GM23338 (cell line): ENCODE data around the gene SIGLEC8. TPM values are rescaled to one million over a fixed set of nuclear protein-coding genes. Genes with fewer than 3 reads are reported as not detected.

Source experiments
- ATAC-seq: fragments of 200-7000 bp; cut with Tn5 transposase; 3 replicates; pipeline ENCODE4 v1.9.1; 2020
- DNase-seq: peaks from one replicate; pipeline ENCODE4 v3.0.0-alpha.2; 2015; ENCODE audit warnings: low spot score
- H2AFZ ChIP-seq: fragments of 200-600 bp; sonication (generic); 2 replicates; pipeline ENCODE4 v1.8.0; 2016; ENCODE audit warnings: antibody characterized with exemption, mild to moderate bottlenecking, moderate library complexity
- H3F3A ChIP-seq: fragments of 200-600 bp; sonication (generic); replicated peaks from 2 replicates; pipeline ENCODE4 v1.8.0; 2017; ENCODE audit warnings: antibody characterized with exemption, mixed run types, low read depth
- H3K27ac ChIP-seq: fragments of 200-600 bp; sonication (generic); 2 replicates; pipeline ENCODE4 v1.6.1; 2016; ENCODE audit warnings: low read depth
- H3K27me3 ChIP-seq: fragments of 200-600 bp; sonication (generic); 2 replicates; pipeline ENCODE4 v1.8.0; 2016; ENCODE audit warnings: mild to moderate bottlenecking, mixed run types, moderate library complexity; ENCODE audit not compliant: insufficient read depth
- H3K36me3 ChIP-seq: fragments of 200-600 bp; sonication (generic); 2 replicates; pipeline ENCODE4 v1.8.0; 2016; ENCODE audit warnings: mild to moderate bottlenecking; ENCODE audit not compliant: insufficient read depth
- H3K4me1 ChIP-seq: fragments of 200-600 bp; sonication (generic); 2 replicates; pipeline ENCODE4 v1.8.0; 2016; ENCODE audit warnings: mild to moderate bottlenecking, moderate library complexity; ENCODE audit not compliant: insufficient read depth
- H3K4me2 ChIP-seq: fragments of 200-600 bp; sonication (generic); 2 replicates; pipeline ENCODE4 v1.7.1; 2017; ENCODE audit warnings: mixed run types
- H3K4me3 ChIP-seq: fragments of 200-600 bp; sonication (generic); 2 replicates; pipeline ENCODE4 v1.6.1; 2016; ENCODE audit warnings: mixed run types
- H3K79me2 ChIP-seq: fragments of 200-600 bp; sonication (generic); replicated peaks from 2 replicates; pipeline ENCODE4 v1.8.0; 2017; ENCODE audit warnings: mild to moderate bottlenecking; ENCODE audit not compliant: insufficient read depth
- H3K9me2 ChIP-seq: fragments of 200-600 bp; sonication (generic); 2 replicates; pipeline ENCODE4 v1.8.0; 2017; ENCODE audit not compliant: insufficient read depth
- H4K20me1 ChIP-seq: fragments of 200-600 bp; sonication (generic); replicated peaks from 2 replicates; pipeline ENCODE4 v1.8.0; 2017; ENCODE audit warnings: mild to moderate bottlenecking; ENCODE audit not compliant: insufficient read depth
- H3K27ac Mint-ChIP-seq: 2 replicates; pipeline ENCODE4 v1.8.0; 2020; ENCODE audit warnings: inconsistent platforms, mild to moderate bottlenecking, moderate library complexity, mixed read lengths
- H3K27me3 Mint-ChIP-seq: 3 replicates; pipeline ENCODE4 v1.8.0; 2022; ENCODE audit warnings: low read depth, mild to moderate bottlenecking, moderate library complexity, mixed read lengths, inconsistent platforms; ENCODE audit not compliant: insufficient read depth, poor library complexity
- H3K36me3 Mint-ChIP-seq: 3 replicates; pipeline ENCODE4 v1.8.0; 2021; ENCODE audit warnings: low read depth, mild to moderate bottlenecking, inconsistent platforms, moderate library complexity, mixed read lengths
- H3K4me1 Mint-ChIP-seq: 3 replicates; pipeline ENCODE4 v1.8.0; 2020; ENCODE audit warnings: mild to moderate bottlenecking, inconsistent platforms, mixed read lengths
- H3K4me3 Mint-ChIP-seq: 3 replicates; pipeline ENCODE4 v1.8.0; 2021; ENCODE audit warnings: moderate library complexity, mild to moderate bottlenecking, inconsistent platforms, mixed read lengths
- H3K9me3 Mint-ChIP-seq: 3 replicates; pipeline ENCODE4 v1.8.0; 2020; ENCODE audit warnings: moderate library complexity, mild to moderate bottlenecking, inconsistent platforms, mixed read lengths
- CTCF ChIP-seq, 2 experiments: fragments of 200-600 bp in 1 of 2; sonication (generic) in 1 of 2; conservative IDR thresholded peaks; 2 replicates each; pipeline versions ENCODE4 v1.5.1 to v1.6.1; 2016 to 2017; ENCODE audit warnings: antibody characterized with exemption in 2 of 2, low read depth in 2 of 2, mild to moderate bottlenecking in 2 of 2, moderate library complexity in 1 of 2
- JUNB ChIP-seq: IDR thresholded peaks from one replicate; pipeline ENCODE4 v1.6.1; 2016; ENCODE audit warnings: antibody characterized with exemption; ENCODE audit not compliant: unreplicated experiment
- REST ChIP-seq: IDR thresholded peaks from one replicate; pipeline ENCODE4 v1.6.1; 2018; ENCODE audit warnings: antibody characterized with exemption; ENCODE audit not compliant: unreplicated experiment
- ZNF114 ChIP-seq: fragments of 250-450 bp; sonication (Bioruptor Pico); IDR thresholded peaks from 2 replicates; pipeline ENCODE4 v1.5.0; 2020; ENCODE audit warnings: mild to moderate bottlenecking, moderate library complexity
- polyA plus RNA-seq: library from polyadenylated mRNA; unstranded; fragments of >200 nt; fragmentation: Nextera tagmentation; extraction: Ambion mirVana; gene quantifications from 2 replicates; pipeline ENCODE4 v1.2.1, GENCODE V29; 2016
- total RNA-seq: library from RNA; depleted of rRNA; stranded (reverse); fragments of >200 nt; shearing (Covaris generic); gene quantifications from 2 replicates; pipeline ENCODE4 v1.2.3, GENCODE V29; 2014
- TF ChIP-seq, protein P1 (sequence below): fragments of 250-450 bp; sonication (Bioruptor Pico); IDR thresholded peaks from 2 replicates; pipeline ENCODE4 v1.5.0; 2020; ENCODE audit warnings: mild to moderate bottlenecking, moderate library complexity

SIGLEC8 gene
- total and polyA plus RNA-seq, 2 experiments from 2014 or later, result not detected

- Mint-ChIP-seq H3K27me3 (peaks cover 9% of the 10 kb centered on the region), H3K4me3 (no peak overlapping the region), H3K4me1 (no peaks in the 10 kb centered on the region), H3K36me3 (peaks cover 45% of the 10 kb centered on the region), H3K9me3 (peaks cover 95% of the 10 kb centered on the region), H3K27ac (no peak overlapping the region)
- Histone ChIP-seq H3K4me2 (no peak overlapping the region), H3K36me3 (no peaks in the 10 kb centered on the region), H4K20me1 (no peaks in the 10 kb centered on the region), H2AFZ (no peak overlapping the region), H3K27me3 (no peaks in the 10 kb centered on the region), H3K79me2 (no peaks in the 10 kb centered on the region), H3K4me3 (no peak overlapping the region), H3K27ac (no peak overlapping the region), H3K4me1 (no peaks in the 10 kb centered on the region), H3K9me2 (no peaks in the 10 kb centered on the region), H3F3A (no peaks in the 10 kb centered on the region)
- ATAC-seq (no peak), DNase-seq (no peak)
- TF ChIP-seq, protein P1, sequence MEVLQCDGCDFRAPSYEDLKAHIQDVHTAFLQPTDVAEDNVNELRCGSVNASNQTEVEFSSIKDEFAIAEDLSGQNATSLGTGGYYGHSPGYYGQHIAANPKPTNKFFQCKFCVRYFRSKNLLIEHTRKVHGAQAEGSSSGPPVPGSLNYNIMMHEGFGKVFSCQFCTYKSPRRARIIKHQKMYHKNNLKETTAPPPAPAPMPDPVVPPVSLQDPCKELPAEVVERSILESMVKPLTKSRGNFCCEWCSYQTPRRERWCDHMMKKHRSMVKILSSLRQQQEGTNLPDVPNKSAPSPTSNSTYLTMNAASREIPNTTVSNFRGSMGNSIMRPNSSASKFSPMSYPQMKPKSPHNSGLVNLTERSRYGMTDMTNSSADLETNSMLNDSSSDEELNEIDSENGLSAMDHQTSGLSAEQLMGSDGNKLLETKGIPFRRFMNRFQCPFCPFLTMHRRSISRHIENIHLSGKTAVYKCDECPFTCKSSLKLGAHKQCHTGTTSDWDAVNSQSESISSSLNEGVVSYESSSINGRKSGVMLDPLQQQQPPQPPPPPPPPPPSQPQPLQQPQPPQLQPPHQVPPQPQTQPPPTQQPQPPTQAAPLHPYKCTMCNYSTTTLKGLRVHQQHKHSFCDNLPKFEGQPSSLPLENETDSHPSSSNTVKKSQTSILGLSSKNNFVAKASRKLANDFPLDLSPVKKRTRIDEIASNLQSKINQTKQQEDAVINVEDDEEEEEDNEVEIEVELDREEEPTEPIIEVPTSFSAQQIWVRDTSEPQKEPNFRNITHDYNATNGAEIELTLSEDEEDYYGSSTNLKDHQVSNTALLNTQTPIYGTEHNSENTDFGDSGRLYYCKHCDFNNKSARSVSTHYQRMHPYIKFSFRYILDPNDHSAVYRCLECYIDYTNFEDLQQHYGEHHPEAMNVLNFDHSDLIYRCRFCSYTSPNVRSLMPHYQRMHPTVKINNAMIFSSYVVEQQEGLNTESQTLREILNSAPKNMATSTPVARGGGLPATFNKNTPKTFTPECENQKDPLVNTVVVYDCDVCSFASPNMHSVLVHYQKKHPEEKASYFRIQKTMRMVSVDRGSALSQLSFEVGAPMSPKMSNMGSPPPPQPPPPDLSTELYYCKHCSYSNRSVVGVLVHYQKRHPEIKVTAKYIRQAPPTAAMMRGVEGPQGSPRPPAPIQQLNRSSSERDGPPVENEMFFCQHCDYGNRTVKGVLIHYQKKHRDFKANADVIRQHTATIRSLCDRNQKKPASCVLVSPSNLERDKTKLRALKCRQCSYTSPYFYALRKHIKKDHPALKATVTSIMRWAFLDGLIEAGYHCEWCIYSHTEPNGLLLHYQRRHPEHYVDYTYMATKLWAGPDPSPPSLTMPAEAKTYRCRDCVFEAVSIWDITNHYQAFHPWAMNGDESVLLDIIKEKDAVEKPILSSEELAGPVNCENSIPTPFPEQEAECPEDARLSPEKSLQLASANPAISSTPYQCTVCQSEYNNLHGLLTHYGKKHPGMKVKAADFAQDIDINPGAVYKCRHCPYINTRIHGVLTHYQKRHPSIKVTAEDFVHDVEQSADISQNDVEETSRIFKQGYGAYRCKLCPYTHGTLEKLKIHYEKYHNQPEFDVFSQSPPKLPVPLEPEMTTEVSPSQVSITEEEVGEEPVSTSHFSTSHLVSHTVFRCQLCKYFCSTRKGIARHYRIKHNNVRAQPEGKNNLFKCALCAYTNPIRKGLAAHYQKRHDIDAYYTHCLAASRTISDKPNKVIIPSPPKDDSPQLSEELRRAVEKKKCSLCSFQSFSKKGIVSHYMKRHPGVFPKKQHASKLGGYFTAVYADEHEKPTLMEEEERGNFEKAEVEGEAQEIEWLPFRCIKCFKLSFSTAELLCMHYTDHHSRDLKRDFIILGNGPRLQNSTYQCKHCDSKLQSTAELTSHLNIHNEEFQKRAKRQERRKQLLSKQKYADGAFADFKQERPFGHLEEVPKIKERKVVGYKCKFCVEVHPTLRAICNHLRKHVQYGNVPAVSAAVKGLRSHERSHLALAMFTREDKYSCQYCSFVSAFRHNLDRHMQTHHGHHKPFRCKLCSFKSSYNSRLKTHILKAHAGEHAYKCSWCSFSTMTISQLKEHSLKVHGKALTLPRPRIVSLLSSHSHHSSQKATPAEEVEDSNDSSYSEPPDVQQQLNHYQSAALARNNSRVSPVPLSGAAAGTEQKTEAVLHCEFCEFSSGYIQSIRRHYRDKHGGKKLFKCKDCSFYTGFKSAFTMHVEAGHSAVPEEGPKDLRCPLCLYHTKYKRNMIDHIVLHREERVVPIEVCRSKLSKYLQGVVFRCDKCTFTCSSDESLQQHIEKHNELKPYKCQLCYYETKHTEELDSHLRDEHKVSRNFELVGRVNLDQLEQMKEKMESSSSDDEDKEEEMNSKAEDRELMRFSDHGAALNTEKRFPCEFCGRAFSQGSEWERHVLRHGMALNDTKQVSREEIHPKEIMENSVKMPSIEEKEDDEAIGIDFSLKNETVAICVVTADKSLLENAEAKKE, result no peak
- no peak for TF ChIP-seq REST
- TF ChIP-seq CTCF (conservative IDR thresholded peaks at IDR 0.05; ENCODE audit: low read depth in 2 of 2), result no peak
- TF ChIP-seq ZNF114 (CRISPR knock-in tag), result no peak
- TF ChIP-seq JUNB, result no peak
Observed at GRCh38 chr19:51489113-51489512, 30.9 kb upstream of the SIGLEC8 start.
